Kasumi-1 (cell line): ENCODE data around the gene JMJD1C.
A peak's percentile ranks its signal among the peaks of the same experiment; 100 is the strongest.

ENCODE experiments used
- DNase-seq, 2 experiments: peaks; one replicate each; lab custom pipeline; 2025; lab: John Stamatoyannopoulos, UW

The JMJD1C gene

DNA sequence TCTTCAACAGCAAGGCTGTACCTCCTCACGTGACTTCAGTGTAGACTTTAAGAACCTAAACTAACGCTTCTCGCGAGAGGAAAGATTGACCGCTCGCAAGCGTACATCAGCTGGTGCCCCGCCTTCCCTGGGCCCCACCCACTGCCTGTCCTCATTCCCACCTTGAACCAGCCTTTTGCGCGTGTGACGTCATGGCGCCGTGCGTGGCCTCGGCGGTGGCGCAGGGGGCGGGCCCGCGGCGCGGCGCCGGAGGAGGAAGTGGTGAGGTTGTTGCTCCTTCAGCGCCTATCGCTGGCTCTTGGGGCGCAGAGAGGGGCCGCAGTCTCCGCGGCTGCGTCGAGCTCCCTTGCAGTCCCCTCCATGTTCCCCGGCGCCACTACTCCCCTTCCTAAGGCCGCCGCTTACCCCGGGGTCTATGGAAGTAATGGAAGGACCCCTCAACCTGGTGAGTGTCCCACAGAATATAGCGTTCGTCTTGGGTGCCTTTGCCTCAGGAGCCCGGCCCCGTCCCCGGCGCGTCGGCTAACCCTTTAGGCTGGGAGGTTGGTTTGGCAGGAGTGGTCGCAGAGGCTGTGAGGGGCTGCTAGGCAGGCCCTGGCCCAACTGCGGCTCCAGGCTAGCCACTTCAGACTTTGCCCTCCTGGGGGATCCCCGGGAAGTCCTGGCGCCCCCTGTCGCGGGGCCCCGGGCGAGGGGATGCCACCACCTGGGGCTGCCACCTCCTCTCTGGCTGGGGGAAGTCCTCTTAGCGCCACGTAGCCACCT is 332.5 kb downstream of the JMJD1C start, which contains the start of gene NRBF2:
NRBF2 (plus strand) TSS at position 273 of the 765 bp plus-strand sequence; CDS start at position 416, 143 bp downstream.
- DNase-seq: peak; percentile 99

DNA sequence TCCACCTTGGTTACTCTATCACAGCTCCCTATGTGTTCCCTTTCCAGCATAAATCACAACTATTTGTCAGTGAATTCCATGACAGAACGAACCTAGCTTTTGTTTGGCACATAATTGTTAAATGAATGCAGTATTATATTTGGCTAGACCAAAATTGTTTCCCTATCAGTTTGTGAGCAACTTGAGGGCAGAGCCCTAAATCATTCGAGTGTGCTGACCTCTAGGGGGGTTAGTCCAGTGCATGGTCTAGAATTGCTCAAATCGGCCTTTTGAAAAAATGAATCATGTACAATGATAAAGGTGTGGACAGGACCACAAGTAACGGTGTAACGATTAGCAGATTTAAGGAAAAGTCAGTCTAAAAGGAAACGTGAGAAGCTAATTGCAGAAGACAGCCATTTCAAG is 333.1 kb downstream of the JMJD1C start:
- no peak for DNase-seq

DNA sequence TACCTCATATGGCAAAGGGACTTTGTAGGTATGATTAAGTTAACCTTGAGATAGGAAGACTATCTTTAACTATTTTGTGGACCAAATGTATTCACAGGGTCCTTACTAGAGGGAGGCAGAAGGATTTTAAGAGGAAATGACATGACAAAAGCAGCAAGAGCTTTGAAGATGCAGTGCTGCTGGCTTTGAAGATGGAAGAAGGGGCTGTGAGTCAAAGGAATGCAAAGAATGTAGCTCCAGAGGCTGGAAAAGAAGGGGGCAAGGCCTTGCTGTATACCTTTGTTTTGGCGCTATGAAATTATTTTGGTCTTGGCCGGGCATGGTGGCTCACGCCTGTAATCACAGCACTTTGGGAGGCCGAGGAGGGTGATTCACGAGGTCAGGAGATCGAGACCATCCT is 335.9 kb downstream of the JMJD1C start:
- no peak for DNase-seq

DNA sequence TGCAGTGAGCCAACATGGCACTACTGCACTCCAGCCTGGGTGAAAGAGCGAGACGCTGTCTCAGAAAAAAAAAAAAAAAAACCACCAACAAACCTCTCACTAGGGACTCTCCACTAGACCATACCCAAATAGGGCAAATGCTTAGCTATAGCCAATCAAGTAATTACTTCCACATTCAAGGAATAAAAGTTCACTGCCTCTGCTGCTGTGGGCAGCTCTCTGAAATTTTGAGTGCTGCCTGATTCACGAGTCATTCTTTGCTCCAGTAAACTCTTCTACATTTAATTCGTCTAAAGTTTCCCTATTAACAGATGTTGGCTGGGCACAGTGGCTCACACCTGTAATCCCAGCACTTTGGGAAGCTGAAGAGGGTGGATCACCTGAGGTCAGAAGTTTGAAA is 337.3 kb downstream of the JMJD1C start:
- DNase-seq: no peak

DNA sequence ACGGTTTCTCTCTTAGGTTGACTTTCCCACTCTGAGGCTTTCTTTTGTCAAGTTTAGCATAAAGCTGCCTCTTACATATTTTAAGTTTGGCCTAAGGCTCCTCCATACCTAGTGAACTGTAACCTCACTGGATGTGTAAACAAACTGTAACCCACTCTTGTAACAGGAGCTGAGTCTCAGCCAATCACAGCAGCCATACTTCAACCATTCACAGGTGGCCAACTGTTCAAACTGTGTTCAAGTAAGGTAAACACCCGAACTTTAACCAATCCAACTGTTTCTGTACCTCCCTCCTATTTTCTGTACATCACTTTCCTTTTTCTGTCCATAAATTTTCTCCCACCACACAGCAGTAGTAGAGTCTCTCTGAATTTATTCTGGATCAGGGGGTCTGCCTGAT is 340.3 kb downstream of the JMJD1C start:
- no peak for DNase-seq

DNA sequence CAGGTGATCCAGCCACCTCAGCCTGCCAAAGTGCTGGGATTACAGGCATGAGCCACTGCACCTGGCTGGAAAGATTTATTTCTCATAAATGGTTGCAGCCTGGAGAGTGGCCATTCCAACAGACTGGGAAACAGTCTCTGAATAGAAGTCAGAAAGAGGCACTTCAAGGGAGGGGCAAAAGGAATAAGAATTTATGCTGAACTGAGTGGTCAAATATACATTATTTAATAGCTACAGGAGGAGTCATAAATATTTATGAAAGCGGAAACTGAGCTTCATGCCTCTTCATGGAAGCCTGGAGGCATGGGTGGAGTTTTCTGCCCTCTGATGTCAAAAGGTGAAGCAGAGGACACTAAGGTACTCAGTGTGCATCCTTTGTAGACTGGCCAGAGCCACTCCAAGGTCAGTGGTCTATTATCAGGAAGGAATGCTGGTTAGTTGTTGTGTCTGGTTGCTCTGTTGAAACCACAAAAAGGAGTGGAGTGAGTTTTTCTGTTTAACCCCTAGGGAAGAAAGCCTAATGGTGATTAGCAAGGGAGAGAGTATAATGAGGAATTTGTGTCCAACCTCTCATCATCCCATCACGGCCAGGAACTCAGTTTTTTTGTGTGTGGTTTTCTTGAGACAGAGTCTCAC is 341.9 kb downstream of the JMJD1C start:
- DNase-seq: no peak

DNA sequence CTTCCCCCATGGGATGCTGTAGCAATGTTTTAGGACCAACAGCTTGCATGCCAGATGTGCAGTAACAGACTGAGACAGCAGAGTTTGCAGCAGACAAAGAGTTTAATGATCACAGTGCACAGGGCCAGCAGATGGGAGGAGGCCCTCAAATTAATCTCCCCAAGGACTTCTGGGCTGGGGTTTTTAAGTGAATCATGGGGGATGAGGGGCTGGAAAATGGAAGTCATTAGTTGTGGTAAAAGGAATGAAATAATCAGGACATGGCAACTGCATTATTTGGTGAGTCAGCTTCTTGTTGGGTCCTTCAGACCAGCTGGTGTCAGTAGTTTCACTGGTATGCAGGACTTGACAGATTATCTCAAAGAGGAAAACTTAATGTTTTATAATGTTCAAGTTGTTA is 345.2 kb downstream of the JMJD1C start:
- DNase-seq: no peak

DNA sequence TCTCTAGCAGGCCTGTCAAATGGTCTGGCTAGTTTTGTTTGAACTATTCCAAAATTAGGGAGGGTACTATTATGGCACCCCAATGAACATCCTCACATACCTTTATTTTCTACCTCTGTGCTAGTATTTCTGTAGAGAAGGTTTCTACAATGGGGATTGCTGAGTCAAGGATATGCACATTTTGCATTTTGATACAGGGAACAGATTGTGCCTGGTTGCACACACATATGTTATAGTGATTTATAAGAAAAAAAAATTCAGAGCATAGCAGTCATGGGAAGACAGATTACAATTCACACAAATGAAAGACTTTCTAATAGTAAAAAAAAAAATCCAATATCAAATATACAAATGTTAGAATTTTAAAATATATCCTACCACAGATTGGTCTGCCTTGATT is 346.7 kb downstream of the JMJD1C start:
- DNase-seq: no peak
